DOHH2 (cell line): ENCODE results near the gene BBS7.

ENCODE experiments used
- EZH2phosphoT487 ChIP-seq: fragments of 200-600 bp; sonication (generic); IDR thresholded peaks from 2 replicates; pipeline ENCODE4 v1.6.1; 2017; ENCODE audit warnings: borderline replicate concordance, mild to moderate bottlenecking, antibody characterized with exemption, low read length, moderate library complexity, mixed read lengths
- TF ChIP-seq, protein P1 (sequence below): fragments of 200-600 bp; sonication (generic); IDR thresholded peaks from one replicate; pipeline ENCODE4 v1.5.1; 2014; ENCODE audit warnings: antibody characterized with exemption, mild to moderate bottlenecking, low read depth, low read length; ENCODE audit not compliant: poor library complexity, severe bottlenecking

DNA sequence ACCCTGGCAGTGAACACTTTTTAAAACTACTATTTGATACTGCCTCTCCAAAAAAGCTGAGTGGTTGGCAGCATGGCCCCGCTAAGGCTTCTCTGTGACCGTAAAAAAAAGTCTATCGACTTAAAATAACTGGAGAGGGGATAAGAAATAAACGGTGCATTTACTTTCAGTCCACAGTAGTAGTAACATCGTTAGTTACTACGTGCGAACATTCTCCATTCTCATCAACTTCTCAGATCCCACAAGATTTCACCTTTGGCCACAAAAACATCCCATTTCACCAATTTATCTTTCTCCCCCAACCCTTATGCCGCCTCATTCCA, 69.7 kb downstream of the BBS7 start:
- TF ChIP-seq, protein P1, sequence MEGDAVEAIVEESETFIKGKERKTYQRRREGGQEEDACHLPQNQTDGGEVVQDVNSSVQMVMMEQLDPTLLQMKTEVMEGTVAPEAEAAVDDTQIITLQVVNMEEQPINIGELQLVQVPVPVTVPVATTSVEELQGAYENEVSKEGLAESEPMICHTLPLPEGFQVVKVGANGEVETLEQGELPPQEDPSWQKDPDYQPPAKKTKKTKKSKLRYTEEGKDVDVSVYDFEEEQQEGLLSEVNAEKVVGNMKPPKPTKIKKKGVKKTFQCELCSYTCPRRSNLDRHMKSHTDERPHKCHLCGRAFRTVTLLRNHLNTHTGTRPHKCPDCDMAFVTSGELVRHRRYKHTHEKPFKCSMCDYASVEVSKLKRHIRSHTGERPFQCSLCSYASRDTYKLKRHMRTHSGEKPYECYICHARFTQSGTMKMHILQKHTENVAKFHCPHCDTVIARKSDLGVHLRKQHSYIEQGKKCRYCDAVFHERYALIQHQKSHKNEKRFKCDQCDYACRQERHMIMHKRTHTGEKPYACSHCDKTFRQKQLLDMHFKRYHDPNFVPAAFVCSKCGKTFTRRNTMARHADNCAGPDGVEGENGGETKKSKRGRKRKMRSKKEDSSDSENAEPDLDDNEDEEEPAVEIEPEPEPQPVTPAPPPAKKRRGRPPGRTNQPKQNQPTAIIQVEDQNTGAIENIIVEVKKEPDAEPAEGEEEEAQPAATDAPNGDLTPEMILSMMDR, result no peak
- TF ChIP-seq EZH2phosphoT487, result no peak
